CD4-positive, alpha-beta T cell treated with Interleukin-10 for 1 hour (primary cell): ENCODE results near the gene C1QTNF12.

Source experiments
- DNase-seq: peaks from one replicate; pipeline ENCODE4 v3.0.0-alpha.2; 2020

Gene C1QTNF12

DNA sequence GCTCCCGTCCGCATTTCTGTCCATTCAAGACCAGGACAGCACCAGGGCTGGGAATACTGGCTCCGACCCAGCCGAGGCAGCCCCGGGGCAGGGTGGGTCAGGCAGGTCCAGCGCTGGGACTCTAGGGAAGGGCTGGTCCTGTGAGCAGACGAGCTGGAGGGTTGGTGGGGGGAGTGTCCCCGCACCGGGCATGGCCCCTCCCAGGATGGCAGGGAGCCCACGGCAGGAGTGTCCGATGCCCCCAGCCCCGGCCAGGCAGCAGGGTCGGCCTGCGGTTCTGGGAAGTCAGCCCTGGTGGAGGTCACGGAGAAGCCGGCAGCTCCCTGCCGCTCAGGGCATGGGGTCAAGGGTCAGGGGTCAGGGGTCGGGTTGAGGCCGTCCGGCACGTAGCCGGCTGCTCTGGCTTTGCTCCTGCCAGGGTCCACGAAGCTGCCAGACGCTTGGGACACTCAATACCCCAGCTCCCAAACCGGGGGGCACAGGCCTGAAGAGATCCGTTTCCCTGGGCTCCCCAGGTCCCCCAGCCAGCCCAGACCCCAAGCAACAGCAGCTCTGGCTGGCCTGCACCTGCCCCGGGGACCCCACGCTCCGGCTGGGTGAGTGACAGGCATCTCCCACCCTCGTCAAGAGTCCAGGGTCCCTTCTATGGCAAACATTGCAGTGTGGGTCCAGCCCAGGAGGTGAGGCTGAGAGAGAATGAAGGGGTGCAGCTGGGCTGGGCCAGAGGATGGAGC lies 6.7 kb downstream of the C1QTNF12 start:
- no peak for DNase-seq

DNA sequence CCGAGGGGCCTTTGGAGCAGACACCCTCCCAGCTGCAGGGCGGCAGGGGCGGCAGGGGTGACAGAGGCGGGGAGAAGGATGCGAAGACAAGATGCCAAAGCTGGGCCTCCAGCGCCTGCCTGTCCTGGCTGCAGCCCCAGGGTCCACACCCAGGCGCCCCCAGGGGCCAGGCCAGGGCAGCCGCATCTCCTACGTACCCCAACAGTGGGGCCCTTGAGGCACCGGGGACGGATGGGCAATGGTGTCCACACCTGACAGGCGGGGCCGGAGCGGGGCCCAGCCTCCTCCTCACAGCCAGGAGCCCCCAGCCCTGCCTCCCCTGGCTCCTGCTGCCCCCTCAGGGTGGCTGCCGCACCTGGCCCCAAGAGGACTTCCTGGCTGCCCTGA lies 7.3 kb downstream of the C1QTNF12 start:
- DNase-seq, result no peak

DNA sequence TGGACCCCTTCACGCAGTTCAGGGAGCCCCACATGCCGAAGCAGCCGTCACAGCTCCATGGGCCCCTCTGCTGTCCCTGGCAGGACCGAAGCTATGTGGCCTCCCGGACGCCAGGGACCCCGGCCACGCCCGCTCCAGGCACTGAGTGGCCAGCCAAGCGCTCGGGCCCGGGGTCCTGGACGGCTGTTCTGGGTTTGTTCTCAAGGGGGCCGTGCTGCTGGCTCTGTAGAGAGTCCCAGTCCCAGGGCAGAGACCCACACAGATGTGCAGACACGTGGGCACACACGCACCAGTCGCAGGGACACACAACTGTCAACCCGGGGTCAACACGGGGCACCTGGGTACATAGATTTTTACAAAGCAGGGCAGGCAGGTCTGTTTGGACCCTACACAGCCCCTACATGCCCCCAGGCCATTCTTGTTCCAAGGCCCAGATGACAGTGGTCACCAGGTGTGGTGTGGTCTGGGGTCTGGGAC lies 7.8 kb downstream of the C1QTNF12 start:
- no peak for DNase-seq

DNA sequence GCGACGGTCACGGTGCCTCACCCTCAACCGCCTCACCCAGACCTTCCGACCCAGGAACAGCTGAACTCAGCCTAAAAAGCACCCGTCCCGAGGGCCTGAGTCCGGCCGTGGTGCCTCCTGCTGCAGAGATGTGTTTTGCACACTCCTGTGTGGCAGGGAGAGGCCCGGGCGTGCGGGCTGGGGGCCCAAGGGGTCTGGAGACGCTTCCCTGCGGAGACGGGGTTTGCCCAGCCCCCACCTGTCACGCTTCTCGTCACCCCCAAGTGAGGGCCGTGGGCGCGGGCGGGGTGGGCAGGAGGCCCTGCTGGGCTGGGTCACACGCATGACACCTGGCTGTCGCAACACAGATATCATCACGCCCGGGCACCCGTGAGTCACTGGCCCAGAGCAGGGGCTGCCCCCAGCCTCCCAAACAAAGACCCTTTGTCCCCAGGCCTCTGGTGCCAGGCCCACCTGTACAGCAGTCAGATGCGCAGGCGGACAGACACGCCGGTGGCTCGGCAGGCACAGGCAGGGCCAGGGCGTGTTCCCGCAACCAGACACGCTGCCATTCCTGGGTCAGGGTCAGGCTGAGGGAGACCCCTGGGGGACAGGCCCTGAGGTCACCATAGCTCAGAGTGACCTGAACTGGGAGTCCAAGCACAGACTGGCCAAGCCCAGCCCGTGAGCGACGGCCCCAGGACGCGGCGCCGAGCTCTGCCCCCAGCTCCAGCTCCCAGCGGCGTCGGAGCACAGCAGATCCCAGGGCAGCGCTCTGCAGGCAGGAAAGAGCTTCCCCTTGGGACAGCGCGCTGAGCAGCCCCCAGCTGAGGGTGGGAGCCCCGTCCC lies 8.4 kb downstream of the C1QTNF12 start:
- no peak for DNase-seq

DNA sequence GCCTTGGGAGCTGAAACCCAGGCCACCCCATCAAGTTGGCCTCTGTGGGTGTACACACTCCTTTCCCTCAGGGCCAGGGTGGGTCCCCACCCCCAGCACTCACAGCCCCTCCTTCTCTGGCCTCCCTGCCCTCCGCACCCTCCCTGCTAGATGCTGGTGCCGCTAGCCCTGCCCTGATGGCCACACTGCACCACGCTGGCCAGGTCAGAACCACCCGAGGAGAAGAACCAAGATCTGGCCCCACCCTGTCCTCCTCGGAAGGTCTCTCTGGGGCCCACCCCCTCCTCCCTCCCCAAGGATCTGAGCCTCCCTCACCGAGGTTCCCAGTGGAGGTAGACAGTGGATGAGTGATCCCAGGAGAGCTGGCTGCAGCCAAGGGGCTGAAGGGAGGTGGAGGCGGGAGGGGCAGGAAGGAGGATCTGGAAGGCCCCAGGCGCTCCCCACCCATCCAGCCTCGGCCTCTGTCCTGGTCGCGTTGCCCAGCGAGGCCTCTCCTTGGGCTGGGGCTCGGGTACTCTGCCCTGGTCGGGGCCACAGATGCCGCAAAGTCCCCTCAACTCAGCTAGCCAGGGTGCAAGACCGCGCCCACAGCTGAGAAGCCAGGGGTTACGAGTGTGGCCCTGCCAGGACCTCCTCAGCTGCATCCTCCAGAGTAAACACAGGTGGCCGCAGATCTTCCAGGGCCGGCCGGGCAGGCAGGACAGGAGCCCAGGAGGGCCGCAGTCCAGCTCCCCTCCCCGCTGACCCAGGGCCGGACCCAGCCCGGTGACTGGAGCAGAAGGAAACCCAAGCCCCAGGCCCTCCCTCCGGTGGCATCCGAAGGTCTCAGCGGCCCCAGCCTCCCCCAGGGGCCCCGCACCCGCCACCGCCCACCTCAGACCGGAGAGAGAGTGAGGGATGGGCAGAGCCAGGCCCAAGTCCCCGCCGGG lies 9.3 kb downstream of the C1QTNF12 start:
- DNase-seq, result no peak

DNA sequence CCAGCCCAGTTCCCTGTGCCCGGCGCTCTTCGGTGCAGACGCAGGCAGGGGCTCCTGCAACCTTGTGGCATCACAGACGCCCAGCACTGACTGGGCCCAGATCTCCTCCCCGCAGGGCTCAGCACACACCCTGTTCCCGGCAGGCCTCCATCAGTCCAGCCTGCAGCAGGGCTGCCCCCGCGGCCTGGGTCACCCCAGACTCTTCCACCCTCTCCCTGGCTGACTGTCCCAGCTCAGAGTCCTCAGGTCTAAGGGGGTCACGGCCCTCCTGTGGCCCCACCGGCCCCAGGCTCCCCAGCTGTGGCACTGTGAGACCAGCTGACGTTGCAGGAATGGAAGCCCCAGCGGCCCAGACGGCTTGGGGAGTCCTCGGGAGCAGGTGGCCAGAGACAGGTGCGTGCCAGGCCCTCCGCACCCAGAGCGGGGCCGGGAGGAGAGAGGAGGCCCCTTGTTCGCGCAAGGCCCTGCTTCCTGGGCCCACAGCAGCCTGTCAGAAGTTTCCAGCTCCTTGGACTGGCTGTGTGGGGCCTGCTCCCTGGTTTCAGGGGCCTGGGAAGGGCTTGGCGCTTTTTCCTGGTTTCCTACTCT lies 10.3 kb downstream of the C1QTNF12 start:
- DNase-seq, result no peak

DNA sequence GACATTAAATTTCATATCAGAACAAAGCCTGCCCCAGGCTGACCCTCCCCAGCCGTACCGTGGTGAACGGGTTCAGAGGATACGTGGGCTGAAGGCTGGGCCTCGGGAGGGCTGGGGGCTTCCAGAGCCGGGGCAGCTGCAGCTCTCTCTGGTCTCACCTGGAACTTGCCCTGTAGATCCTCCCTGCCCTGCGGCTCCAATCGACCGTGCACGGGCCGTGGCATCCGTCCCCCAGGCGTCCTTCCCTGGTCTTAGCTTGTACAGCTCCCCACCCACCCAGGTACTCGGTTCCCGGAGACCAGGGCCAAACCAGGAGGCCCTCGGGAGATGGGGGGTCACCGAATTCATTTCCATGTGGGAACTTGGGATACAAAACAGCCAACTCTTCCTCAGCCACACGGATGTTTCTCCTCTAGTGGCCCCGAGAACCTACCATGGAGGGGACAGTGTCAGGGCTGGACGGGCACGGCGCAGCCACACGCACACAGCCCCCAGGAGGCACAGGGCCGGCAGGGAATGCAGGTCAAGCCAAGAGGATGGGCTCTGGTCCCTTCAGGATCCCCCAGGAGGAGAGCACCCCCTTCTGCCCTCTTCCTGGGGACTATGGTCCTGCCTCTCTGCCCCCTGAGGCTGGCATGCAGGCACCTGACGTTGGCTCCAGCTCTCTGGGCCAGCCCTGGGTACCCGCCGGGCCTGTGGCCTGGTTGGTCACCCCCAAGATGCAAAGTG lies 11.3 kb downstream of the C1QTNF12 start:
- no peak for DNase-seq

DNA sequence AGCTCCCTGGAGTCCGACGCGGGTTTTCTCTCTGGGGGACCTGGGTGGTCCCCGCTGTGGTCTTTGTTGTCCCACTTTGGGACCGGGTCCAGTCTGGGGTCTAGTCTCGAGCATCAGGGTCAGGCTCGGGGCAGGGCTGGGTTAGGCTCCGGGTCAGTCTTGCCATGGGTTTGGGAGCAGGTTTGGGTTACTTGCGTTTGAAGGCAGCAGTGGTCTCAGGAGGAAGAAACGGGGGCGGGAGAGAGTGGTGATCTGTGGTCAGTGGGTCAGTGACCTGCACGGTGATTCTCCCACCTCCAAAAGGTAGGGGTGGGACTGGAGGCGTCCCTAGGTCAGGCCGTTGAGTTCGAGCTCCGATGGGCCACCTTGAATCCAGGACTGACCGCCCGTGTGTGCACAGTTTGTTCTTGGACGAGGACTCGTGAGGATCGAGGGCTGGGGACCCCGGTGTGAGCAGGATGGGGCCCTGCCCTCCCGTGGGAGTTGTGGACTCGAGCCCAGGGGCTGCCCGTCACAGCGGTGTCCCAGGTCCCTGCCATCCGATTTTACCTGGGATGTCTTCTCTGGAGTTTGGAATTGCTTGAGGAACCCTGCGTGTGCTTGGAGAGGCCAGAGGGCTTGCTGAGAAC lies 12.2 kb downstream of the C1QTNF12 start:
- DNase-seq, result no peak

DNA sequence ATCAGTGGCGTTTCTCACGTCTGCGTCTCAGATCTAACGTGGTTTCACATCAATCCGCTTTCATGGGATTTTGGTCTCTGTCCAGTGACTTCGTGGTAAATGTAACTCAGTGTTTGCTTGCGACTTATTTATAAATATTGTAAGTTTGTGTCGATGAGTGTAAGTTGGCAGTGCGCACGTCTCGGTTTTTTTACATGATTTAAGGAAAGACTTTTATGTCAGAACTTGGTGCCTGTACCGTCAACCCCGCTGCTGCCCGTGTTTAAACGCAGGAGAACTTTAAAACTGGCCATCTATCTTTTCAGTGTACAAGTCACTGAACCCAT lies 13.0 kb downstream of the C1QTNF12 start:
- no peak for DNase-seq

DNA sequence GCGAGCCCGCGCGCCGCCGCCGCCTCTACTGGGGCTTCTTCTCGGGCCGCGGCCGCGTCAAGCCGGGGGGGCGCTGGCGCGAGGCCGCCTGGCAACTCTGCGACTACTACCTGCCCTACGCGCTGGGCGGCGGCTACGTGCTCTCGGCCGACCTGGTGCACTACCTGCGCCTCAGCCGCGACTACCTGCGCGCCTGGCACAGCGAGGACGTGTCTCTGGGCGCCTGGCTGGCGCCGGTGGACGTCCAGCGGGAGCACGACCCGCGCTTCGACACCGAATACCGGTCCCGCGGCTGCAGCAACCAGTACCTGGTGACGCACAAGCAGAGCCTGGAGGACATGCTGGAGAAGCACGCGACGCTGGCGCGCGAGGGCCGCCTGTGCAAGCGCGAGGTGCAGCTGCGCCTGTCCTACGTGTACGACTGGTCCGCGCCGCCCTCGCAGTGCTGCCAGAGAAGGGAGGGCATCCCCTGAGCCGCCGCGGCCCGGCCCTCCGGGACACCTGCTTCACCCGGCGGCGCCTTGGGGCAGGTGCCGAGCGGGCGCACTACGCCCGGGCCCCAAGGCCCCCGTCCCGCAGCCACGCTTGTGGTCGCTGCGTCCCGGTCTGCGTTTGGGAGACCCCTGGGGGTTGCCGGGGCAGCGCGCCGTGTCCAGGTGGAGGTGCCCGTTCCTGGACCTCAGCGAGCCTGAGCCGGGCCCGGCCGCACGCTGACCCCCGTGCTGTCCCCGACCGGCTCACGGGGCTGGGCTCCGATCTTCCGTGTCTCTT lies 13.5 kb downstream of the C1QTNF12 start:
- DNase-seq, result no peak

DNA sequence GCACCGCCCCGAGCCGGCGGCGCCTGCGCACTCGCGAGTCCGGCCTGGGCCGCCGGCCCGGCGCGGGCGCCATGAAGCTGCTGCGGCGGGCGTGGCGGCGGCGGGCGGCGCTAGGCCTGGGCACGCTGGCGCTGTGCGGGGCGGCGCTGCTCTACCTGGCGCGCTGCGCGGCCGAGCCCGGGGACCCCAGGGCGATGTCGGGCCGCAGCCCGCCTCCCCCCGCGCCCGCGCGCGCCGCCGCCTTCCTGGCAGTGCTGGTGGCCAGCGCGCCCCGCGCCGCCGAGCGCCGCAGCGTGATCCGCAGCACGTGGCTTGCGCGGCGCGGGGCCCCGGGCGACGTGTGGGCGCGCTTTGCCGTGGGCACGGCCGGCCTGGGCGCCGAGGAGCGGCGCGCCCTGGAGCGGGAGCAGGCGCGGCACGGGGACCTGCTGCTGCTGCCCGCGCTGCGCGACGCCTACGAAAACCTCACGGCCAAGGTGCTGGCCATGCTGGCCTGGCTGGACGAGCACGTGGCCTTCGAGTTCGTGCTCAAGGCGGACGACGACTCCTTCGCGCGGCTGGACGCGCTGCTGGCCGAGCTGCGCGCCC lies 14.2 kb downstream of the C1QTNF12 start, which contains the start of gene B3GALT6:
Gene B3GALT6, plus strand, starts transcription at position 30 of the 588 bp plus-strand sequence. Its CDS starts 42 bp downstream, at position 72.
- no peak for DNase-seq

DNA sequence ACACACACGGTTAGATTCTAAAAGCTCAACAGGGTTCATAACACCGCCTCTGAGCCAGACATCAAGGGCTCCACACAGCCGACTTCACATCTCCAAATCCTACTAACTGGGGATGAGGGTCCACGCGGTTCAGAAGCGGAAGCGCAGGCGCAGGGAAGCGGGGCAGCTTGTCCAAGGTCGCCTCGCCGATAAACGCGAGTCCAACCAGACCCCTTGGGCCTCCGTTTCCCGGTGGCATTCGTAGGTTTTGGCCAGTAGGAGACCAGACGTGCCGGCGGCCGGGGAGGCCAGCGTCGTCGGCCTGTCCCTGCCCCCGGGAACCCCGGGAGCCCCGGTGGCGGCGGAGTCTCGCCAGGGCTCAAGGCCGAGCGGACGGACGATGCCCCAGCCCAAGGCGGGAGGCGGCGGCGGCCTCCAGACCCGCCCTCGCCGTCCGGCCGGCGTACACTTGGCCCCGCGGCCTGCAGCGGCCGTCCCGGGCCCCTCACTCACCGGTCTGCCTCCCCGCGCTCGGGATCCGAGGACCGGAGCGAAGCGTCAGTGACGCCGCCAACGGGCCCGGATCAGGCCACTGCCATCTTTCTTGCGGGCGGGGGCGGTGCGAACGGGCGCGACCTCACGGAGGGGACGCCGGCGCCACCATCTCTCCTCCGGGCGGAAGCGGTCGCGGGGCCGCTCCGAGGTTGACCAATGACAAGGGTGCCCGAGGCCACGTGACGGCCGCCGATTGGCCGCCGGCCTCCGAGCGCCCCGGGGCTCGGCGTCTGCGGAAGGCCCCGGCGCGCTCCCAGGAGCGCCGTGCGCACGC lies 14.9 kb downstream of the C1QTNF12 start, which contains the start of gene SDF4:
Gene SDF4, minus strand, starts transcription at position 602 of the 808 bp plus-strand sequence. CDS start 3,229 bp downstream, outside the sequence.
- DNase-seq, result peak; percentile 97

DNA sequence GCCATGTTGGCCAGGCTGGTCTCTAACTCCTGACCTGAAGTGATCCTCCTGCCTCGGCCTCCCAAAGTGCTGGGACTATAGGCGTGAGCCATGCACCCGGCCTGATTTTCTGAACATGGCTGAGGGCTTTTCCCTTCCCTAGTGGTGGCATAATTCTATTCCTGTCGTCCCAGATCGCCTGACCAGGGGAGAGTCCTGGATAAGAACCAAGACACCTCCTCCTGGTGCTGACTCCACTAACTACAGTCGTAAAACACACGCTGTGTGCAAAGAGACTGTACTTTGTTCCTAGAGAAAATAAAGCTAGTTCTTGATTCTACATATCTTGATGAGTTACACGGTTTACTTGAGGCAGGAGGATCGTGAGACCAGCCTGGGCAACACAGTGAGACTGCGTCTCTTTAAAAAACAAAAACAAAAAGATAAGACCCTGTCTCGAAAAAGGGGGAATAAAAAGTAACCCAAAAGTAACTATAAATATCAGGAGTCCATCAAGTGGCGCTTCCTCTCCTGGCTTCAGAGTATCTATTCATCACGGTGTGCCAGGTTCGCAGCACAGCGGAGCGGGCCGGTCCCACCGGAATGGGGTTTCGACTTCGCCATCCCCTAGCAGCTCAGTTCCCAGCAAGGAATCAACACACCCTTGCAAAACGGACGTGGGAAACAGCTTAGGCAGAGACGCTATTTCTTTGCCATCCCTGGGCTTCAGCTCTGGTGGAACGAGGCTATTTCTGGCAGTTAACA lies 15.7 kb downstream of the C1QTNF12 start:
- no peak for DNase-seq

DNA sequence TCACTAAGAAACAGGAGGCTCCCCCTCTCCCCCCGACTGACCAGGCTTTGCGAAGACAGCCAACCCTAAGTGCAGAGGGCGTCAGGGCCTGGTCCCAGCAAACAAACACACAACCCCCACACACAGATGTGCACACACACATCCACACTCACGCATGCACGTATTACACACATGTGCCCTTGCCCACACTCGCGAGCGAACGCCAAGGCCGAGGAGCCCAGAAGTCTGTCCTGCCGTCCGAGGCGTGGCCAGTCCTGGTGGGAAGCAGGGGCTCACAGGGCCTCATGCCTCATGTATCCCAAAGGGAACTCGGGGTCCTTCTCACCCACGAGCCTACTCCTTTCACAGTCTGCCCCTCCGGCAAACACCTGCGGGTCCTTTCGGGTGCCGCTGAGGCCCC lies 16.8 kb downstream of the C1QTNF12 start:
- DNase-seq, result no peak

DNA sequence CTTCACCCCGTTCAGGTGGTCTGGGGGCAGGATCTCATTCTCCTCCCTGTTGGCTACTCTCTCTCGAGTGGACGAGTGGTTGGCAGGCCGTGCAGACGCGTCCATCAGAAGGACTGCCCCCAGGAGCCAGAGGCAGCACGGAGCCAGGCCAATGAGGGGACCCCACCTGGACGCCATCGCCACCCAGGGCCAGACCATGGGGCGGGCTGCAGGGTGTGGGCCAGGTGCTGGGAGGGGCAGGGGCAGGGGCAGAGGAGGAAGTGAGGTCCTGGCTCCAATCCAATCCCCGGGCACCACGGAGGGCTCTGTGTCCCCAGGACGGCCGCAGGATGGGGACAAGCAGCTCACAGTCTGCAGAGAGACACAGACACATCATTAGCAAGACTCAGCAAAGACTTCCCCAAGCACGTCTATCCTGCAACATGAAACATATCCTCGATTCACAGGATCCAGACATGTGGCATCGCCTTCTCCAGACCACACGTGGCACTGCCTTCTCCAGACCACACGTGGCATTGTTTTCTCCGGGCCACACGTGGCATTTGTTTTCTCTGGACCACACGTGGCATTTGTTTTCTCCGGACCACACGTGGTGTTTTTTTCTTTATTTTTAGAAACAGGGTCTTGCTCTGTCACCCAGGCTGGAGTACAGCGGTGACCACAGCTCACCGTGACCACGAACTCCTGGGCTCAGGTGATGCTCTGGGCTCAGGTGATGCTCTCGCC lies 17.8 kb downstream of the C1QTNF12 start:
- no peak for DNase-seq

DNA sequence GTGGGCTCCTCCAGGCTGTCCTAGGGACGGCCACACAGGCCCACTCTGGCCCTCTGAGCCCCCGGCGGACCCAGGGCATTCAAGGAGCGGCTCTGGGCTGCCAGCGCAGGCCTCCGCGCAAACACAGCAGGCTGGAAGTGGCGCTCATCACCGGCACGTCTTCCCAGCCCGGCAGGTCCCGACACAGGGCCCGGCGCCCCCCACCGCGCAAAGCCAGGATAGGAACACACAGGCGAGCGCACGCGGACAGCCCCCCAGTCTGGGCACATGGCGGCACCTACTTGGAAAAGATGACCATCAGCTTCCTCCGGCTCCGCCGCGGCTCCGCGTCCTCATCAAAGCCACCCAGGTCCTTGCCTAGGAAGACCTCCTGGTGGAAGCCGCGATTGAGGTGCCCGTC lies 18.3 kb downstream of the C1QTNF12 start:
- DNase-seq, result no peak

DNA sequence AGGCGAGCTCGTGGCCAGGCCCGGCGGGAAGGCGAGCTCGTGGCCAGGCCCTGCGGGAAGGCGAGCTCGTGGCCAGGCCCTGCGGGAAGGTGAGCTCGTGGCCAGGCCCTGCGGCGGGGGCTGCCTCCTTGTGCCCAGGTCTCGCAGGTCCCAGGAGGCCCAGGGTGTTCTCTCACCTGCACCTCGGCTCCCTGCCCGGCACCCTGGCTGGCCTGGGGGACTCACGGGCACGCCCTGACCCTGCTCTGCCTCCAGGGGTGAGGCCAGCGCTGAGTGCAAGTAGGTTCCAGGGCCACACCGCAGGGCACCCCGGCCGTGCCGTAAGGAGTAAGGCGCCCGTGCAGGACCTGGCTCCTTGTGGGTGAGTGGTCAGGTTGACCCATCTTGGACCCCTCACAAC lies 19.1 kb downstream of the C1QTNF12 start:
- DNase-seq, result no peak
